ENCODE data around the gene MDH2. TPM values are rescaled to one million over a fixed set of nuclear protein-coding genes. Genes with fewer than 3 reads are reported as not detected.
A peak's percentile ranks its signal among the peaks of the same experiment; 100 is the strongest.
"Not testable (repeated sequence)": the region's sequence is repeated elsewhere in the genome, so short reads cannot be mapped to it uniquely, and the experiment has no call there.

Gene MDH2
- total and polyA plus RNA-seq, 12 donors, result 66.1 to 686 (median 441) TPM

GRCh38 chr7:76009672-76010600 lies 38.0 kb upstream of the MDH2 start:
- Histone ChIP-seq H3K27me3 (no peaks in the 10 kb centered on the region), H3K27ac (peak overlapping the region in 6 of 10 donors; percentile 5 to 81 (median 66)), H3K9me3 (no peaks in the 10 kb centered on the region), H3K4me1 (peaks cover 0 to 38% (median 27%) of the 10 kb centered on the region in 9 donors), H3K4me3 (no peak overlapping the region), H3K36me3 (peaks cover 0 to 28% (median 0%) of the 10 kb centered on the region in 9 donors)
- WGBS, 2 donors, result 73 to 83% methylated on average over 11 of the region's 11 CpGs
- TF ChIP-seq CTCF (IDR thresholded peaks at IDR 0.05), result no peak
- no peak for DNase-seq
- intact Hi-C loops (cut with DNase I), result loop anchor here in 1 of 10 donors (5.0 kb wide), 1 partner anchor 43 kb away; no protein-coding TSS in a partner anchor
- peak in 1 of 8 donors; percentile 22 for ATAC-seq

GRCh38 chr7:76011442-76011861 lies 36.5 kb upstream of the MDH2 start:
- Histone ChIP-seq H3K4me1 (peaks cover 0 to 40% (median 27%) of the 10 kb centered on the region in 9 donors), H3K27me3 (no peaks in the 10 kb centered on the region), H3K36me3 (peaks cover 0 to 28% (median 0%) of the 10 kb centered on the region in 9 donors), H3K27ac (peak overlapping the region; percentile 14 to 81 (median 60)), H3K4me3 (peak overlapping the region in 2 of 10 donors; percentile 1 to 2), H3K9me3 (no peaks in the 10 kb centered on the region)
- intact Hi-C loops (cut with DNase I), result loop anchor here in 1 of 10 donors (5.0 kb wide), 1 partner anchor 44 kb away; no protein-coding TSS in a partner anchor
- WGBS, 2 donors, result 22 to 28% methylated on average over 8 of the region's 8 CpGs
- no peak for TF ChIP-seq CTCF (IDR thresholded peaks at IDR 0.05)
- ATAC-seq, result peak; percentile 83 to 94 (median 90)
- peak; percentile 54 to 77 for DNase-seq

- no peak overlapping the region for H3K4me3 ChIP-seq
- ATAC-seq, result peak in 1 of 8 donors; percentile 56
- intact Hi-C loops (cut with DNase I), result loop anchor here in 2 of 10 donors (5.0 kb wide), 2 partner anchors 139 to 149 kb away; partner anchors contain the start of gene RHBDD2 (in 1 of the 2)
- DNase-seq, result no peak
- 88% methylated on average over 13 of the region's 13 CpGs for WGBS, 2 donors
- H3K36me3 ChIP-seq, result peaks cover 0 to 33% (median 0%) of the 10 kb centered on the region in 9 donors
- no peaks in the 10 kb centered on the region for H3K9me3 ChIP-seq
- TF ChIP-seq CTCF (IDR thresholded peaks at IDR 0.05), result no peak
- no peaks in the 10 kb centered on the region for H3K27me3 ChIP-seq
- peaks cover 0 to 24% (median 14%) of the 10 kb centered on the region in 9 donors for H3K4me1 ChIP-seq
- no peak overlapping the region for H3K27ac ChIP-seq
Observed at GRCh38 chr7:76016191-76016947, 31.5 kb upstream of the MDH2 start.

GRCh38 chr7:76018520-76018919 lies 29.4 kb upstream of the MDH2 start:
- DNase-seq, H3K4me3 ChIP-seq, H3K27ac ChIP-seq, ATAC-seq, H3K27me3 ChIP-seq, H3K9me3 ChIP-seq: not testable (repeated sequence)
- 97 to 99% methylated on average over 4 of the region's 4 CpGs for WGBS, 2 donors
- Histone ChIP-seq H3K36me3 (peaks cover 0 to 27% (median 0%) of the 10 kb centered on the region in 9 donors), H3K4me1 (peaks cover 0 to 26% (median 15%) of the 10 kb centered on the region in 9 donors)
- intact Hi-C loops (cut with DNase I), result loop anchor here in 2 of 10 donors (5.0 kb wide), 2 partner anchors 141 to 151 kb away; partner anchors contain the start of gene RHBDD2 (in 1 of the 2)

Measured in heart right ventricle (tissue), 16 donors.